Measurements from ENCODE around the gene SOD3.

The SOD3 gene

GRCh38 chr4:24840826-24841543 lies 45.6 kb downstream of the SOD3 start:
- no peak for DNase-seq (ENCODE audit: low read depth in 2 of 2)

GRCh38 chr4:24842356-24842755 lies 47.0 kb downstream of the SOD3 start:
- DNase-seq (ENCODE audit: low read depth in 2 of 2): no peak

- DNase-seq (ENCODE audit: low read depth in 2 of 2): no peak
Measured at GRCh38 chr4:24843096-24843495, 47.7 kb downstream of the SOD3 start.

GRCh38 chr4:24845132-24845531 lies 49.8 kb downstream of the SOD3 start:
- DNase-seq (ENCODE audit: low read depth in 2 of 2): no peak

GRCh38 chr4:24845902-24846301 lies 50.5 kb downstream of the SOD3 start:
- DNase-seq (ENCODE audit: low read depth in 2 of 2): no peak

- DNase-seq (ENCODE audit: low read depth in 2 of 2): no peak
Measured at GRCh38 chr4:24846716-24847115, 51.3 kb downstream of the SOD3 start.

GRCh38 chr4:24849351-24849750 lies 54.0 kb downstream of the SOD3 start:
- no peak for DNase-seq (ENCODE audit: low read depth in 2 of 2)

GRCh38 chr4:24849756-24850155 lies 54.4 kb downstream of the SOD3 start:
- no peak for DNase-seq (ENCODE audit: low read depth in 2 of 2)

Measured in stimulated activated CD4-positive, alpha-beta T cell treated with anti-CD3 and anti-CD28 coated beads, Interleukin-15, amount 100 ng/mL, for 48 hours (primary cell).